HEK293 (cell line): ENCODE results near the gene SLC18A3.

Experiments
- KLF8 ChIP-seq: fragments of 450-650 bp; formaldehyde crosslinking; IDR thresholded peaks from 2 replicates; pipeline ENCODE4 v1.5.1; 2016; ENCODE audit warnings: missing biosample characterization, missing genetic modification characterization
- TCF7L2 ChIP-seq: IDR thresholded peaks from 2 replicates; pipeline ENCODE4 v1.6.1; 2011; ENCODE audit warnings: low read depth, mild to moderate bottlenecking, inconsistent platforms, low read length, moderate library complexity, borderline replicate concordance
- ZBTB1 ChIP-seq: fragments of 450-650 bp; formaldehyde crosslinking; IDR thresholded peaks from 2 replicates; pipeline ENCODE4 v1.5.1; 2016; ENCODE audit warnings: missing biosample characterization, missing genetic modification characterization
- ZNF184 ChIP-seq: fragments of 450-650 bp; IDR thresholded peaks from 2 replicates; pipeline ENCODE4 v1.5.1; 2018; ENCODE audit warnings: missing biosample characterization, mild to moderate bottlenecking, missing genetic modification characterization
- ZNF274 ChIP-seq, 2 experiments: fragments of 200-500 bp in 1 of 2; fragments of 450-650 bp in 1 of 2; sonication (Bioruptor generic) in 1 of 2; formaldehyde crosslinking in 1 of 2; IDR thresholded peaks; 2 replicates each; pipeline versions ENCODE4 v1.5.1 to v1.6.1; 2014 to 2016; ENCODE audit warnings: borderline replicate concordance in 1 of 2, inconsistent platforms in 1 of 2, low read length in 1 of 2, missing biosample characterization in 1 of 2, missing genetic modification characterization in 1 of 2
- ZNF335 ChIP-seq: fragments of 450-650 bp; formaldehyde crosslinking; conservative IDR thresholded peaks from 2 replicates; pipeline ENCODE4 v1.5.1; 2016; ENCODE audit warnings: missing biosample characterization, missing genetic modification characterization
- ZNF624 ChIP-seq: fragments of 450-650 bp; formaldehyde crosslinking; IDR thresholded peaks from 2 replicates; pipeline ENCODE4 v1.5.1; 2017; ENCODE audit warnings: missing biosample characterization, missing genetic modification characterization
- ZNF660 ChIP-seq: fragments of 450-650 bp; IDR thresholded peaks from 2 replicates; pipeline ENCODE4 v1.5.1; 2018; ENCODE audit warnings: missing biosample characterization, mild to moderate bottlenecking, missing genetic modification characterization
- ZNF785 ChIP-seq: fragments of 450-650 bp; formaldehyde crosslinking; IDR thresholded peaks from 2 replicates; pipeline ENCODE4 v1.5.1; 2016; ENCODE audit warnings: missing biosample characterization, missing genetic modification characterization
- ZNF791 ChIP-seq: fragments of 450-650 bp; formaldehyde crosslinking; IDR thresholded peaks from 2 replicates; pipeline ENCODE4 v1.5.1; 2016; ENCODE audit warnings: missing biosample characterization, missing genetic modification characterization
- TF ChIP-seq, protein P1 (sequence below): fragments of 450-650 bp; formaldehyde crosslinking; IDR thresholded peaks from 2 replicates; pipeline ENCODE4 v1.5.1; 2016; ENCODE audit warnings: missing biosample characterization, missing genetic modification characterization
- TF ChIP-seq, protein P2 (sequence below): fragments of 450-650 bp; formaldehyde crosslinking; IDR thresholded peaks from 2 replicates; pipeline ENCODE4 v1.5.1; 2016; ENCODE audit warnings: missing biosample characterization, missing genetic modification characterization
- TF ChIP-seq, protein P3 (sequence below): fragments of 450-650 bp; formaldehyde crosslinking; IDR thresholded peaks from 2 replicates; pipeline ENCODE4 v1.5.1; 2016; ENCODE audit warnings: missing biosample characterization, missing genetic modification characterization

DNA sequence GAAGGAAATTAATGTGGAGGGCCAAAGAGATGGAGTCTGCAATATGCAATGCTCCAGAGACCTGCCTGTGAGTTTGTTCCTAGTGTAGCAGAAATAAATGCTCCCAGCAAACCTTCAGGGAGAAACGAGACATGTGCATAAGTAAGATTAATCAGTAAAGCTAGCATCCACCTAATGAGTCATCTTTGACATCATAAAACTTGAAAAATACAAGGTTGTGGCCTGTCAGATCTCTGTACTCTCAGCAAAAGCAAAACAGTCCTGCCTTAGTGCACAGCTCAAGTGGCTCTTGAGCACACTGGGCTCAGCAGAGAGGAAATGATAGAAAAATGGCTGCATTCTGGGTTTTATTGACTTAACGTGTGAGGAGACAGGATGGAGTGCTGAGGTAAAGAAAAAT is 38.7 kb upstream of the SLC18A3 start:
- no peak for TF ChIP-seq KLF8
- TF ChIP-seq ZNF274 (IDR thresholded peaks at IDR 0.05; ENCODE audit: low read length): no peak
- no peak for TF ChIP-seq ZNF274 (tag by site-specific recombination; IDR thresholded peaks at IDR 0.05; ENCODE audit: borderline replicate concordance)
- TF ChIP-seq, protein P1, sequence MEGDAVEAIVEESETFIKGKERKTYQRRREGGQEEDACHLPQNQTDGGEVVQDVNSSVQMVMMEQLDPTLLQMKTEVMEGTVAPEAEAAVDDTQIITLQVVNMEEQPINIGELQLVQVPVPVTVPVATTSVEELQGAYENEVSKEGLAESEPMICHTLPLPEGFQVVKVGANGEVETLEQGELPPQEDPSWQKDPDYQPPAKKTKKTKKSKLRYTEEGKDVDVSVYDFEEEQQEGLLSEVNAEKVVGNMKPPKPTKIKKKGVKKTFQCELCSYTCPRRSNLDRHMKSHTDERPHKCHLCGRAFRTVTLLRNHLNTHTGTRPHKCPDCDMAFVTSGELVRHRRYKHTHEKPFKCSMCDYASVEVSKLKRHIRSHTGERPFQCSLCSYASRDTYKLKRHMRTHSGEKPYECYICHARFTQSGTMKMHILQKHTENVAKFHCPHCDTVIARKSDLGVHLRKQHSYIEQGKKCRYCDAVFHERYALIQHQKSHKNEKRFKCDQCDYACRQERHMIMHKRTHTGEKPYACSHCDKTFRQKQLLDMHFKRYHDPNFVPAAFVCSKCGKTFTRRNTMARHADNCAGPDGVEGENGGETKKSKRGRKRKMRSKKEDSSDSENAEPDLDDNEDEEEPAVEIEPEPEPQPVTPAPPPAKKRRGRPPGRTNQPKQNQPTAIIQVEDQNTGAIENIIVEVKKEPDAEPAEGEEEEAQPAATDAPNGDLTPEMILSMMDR: no peak
- TF ChIP-seq ZBTB1: no peak
- no peak for TF ChIP-seq ZNF791 (tag by site-specific recombination)
- TF ChIP-seq ZNF335: no peak
- no peak for TF ChIP-seq ZNF184 (tag by site-specific recombination)
- no peak for TF ChIP-seq ZNF624 (tag by site-specific recombination)
- TF ChIP-seq ZNF660 (tag by site-specific recombination): no peak
- TF ChIP-seq, protein P2, sequence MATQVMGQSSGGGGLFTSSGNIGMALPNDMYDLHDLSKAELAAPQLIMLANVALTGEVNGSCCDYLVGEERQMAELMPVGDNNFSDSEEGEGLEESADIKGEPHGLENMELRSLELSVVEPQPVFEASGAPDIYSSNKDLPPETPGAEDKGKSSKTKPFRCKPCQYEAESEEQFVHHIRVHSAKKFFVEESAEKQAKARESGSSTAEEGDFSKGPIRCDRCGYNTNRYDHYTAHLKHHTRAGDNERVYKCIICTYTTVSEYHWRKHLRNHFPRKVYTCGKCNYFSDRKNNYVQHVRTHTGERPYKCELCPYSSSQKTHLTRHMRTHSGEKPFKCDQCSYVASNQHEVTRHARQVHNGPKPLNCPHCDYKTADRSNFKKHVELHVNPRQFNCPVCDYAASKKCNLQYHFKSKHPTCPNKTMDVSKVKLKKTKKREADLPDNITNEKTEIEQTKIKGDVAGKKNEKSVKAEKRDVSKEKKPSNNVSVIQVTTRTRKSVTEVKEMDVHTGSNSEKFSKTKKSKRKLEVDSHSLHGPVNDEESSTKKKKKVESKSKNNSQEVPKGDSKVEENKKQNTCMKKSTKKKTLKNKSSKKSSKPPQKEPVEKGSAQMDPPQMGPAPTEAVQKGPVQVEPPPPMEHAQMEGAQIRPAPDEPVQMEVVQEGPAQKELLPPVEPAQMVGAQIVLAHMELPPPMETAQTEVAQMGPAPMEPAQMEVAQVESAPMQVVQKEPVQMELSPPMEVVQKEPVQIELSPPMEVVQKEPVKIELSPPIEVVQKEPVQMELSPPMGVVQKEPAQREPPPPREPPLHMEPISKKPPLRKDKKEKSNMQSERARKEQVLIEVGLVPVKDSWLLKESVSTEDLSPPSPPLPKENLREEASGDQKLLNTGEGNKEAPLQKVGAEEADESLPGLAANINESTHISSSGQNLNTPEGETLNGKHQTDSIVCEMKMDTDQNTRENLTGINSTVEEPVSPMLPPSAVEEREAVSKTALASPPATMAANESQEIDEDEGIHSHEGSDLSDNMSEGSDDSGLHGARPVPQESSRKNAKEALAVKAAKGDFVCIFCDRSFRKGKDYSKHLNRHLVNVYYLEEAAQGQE (tag by site-specific recombination): no peak
- TF ChIP-seq ZNF785 (tag by site-specific recombination): no peak
- TF ChIP-seq, protein P3, sequence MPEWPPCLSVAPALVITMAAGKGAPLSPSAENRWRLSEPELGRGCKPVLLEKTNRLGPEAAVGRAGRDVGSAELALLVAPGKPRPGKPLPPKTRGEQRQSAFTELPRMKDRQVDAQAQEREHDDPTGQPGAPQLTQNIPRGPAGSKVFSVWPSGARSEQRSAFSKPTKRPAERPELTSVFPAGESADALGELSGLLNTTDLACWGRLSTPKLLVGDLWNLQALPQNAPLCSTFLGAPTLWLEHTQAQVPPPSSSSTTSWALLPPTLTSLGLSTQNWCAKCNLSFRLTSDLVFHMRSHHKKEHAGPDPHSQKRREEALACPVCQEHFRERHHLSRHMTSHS (tag by site-specific recombination): no peak
- no peak for TF ChIP-seq TCF7L2
